Nephron (organoid): Measurements from ENCODE around the gene ST8SIA5.

Experiments used
- H3K27ac Mint-ChIP-seq, 3 experiments: 2 replicates each; pipeline ENCODE4 v1.8.0; 2020; ENCODE audit warnings: mixed read lengths in 3 of 3, mild to moderate bottlenecking in 2 of 3, moderate library complexity in 1 of 3
- H3K27me3 Mint-ChIP-seq: 2 replicates; pipeline ENCODE4 v1.8.0; 2021; ENCODE audit warnings: low read depth, mild to moderate bottlenecking, moderate library complexity, mixed read lengths
- H3K36me3 Mint-ChIP-seq: 2 replicates; pipeline ENCODE4 v1.8.0; 2020; ENCODE audit warnings: low read depth, mixed read lengths
- H3K4me1 Mint-ChIP-seq: 2 replicates; pipeline ENCODE4 v1.8.0; 2020; ENCODE audit warnings: mixed read lengths
- H3K4me3 Mint-ChIP-seq, 3 experiments: 2 replicates each; pipeline ENCODE4 v1.8.0; 2020; ENCODE audit warnings: mild to moderate bottlenecking in 3 of 3, mixed read lengths in 3 of 3, moderate library complexity in 2 of 3
- H3K9me3 Mint-ChIP-seq: 2 replicates; pipeline ENCODE4 v1.8.0; 2020; ENCODE audit warnings: mixed read lengths
- TF ChIP-seq, protein P1 (sequence below), 3 experiments: fragments of 200-600 bp; sonication (generic); IDR thresholded peaks; one replicate each; pipeline ENCODE4 v1.5.0; 2021; ENCODE audit warnings: antibody characterized with exemption in 3 of 3; ENCODE audit not compliant: unreplicated experiment in 3 of 3

The ST8SIA5 gene

DNA sequence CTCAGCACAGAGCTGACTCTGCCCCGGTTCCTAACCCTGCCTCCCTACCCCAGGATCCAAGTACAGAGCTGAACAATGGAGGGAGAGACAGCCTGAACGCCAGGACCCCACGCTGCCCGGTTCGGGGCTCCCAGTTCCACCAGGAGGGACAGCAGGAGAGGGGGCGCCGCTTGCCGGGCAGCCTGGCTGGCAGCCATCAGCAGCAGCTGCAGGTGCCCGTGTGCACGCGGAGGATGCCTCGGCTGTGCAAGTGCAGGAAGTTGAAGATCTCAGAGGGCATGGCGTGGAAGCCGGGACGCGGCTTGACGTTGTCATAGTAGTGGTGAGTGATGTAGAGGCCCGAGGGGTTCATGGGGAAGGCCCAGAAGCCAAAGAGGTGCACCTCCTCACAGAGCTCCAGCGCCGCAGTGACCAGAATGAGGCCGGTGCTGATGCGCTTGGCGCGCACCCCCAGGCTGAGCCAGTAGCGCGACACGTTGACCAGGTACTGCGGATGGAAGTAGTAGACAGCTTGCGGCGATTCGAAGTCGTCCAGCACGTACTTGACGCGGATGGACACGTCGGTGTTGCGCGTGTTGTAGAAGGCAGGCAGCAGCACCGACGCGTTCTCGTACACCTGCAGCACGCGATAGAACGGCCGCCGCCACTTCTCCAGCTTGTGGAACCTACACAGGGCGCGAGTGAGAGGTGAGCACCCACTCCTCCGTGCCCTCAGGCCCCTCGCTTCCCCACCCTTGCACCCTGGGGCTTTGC is 76.8 kb downstream of the ST8SIA5 start:
- H3K4me1 Mint-ChIP-seq, result peaks cover 3% of the 10 kb centered on the region
- peaks cover 3% of the 10 kb centered on the region for H3K27me3 Mint-ChIP-seq
- H3K4me3 Mint-ChIP-seq, result no peak overlapping the region
- no peaks in the 10 kb centered on the region for H3K9me3 Mint-ChIP-seq
- H3K27ac Mint-ChIP-seq, result no peak overlapping the region
- no peaks in the 10 kb centered on the region for H3K36me3 Mint-ChIP-seq
- TF ChIP-seq, protein P1, sequence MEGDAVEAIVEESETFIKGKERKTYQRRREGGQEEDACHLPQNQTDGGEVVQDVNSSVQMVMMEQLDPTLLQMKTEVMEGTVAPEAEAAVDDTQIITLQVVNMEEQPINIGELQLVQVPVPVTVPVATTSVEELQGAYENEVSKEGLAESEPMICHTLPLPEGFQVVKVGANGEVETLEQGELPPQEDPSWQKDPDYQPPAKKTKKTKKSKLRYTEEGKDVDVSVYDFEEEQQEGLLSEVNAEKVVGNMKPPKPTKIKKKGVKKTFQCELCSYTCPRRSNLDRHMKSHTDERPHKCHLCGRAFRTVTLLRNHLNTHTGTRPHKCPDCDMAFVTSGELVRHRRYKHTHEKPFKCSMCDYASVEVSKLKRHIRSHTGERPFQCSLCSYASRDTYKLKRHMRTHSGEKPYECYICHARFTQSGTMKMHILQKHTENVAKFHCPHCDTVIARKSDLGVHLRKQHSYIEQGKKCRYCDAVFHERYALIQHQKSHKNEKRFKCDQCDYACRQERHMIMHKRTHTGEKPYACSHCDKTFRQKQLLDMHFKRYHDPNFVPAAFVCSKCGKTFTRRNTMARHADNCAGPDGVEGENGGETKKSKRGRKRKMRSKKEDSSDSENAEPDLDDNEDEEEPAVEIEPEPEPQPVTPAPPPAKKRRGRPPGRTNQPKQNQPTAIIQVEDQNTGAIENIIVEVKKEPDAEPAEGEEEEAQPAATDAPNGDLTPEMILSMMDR (IDR thresholded peaks at IDR 0.05; ENCODE audit: unreplicated experiment in 3 of 3), result no peak

DNA sequence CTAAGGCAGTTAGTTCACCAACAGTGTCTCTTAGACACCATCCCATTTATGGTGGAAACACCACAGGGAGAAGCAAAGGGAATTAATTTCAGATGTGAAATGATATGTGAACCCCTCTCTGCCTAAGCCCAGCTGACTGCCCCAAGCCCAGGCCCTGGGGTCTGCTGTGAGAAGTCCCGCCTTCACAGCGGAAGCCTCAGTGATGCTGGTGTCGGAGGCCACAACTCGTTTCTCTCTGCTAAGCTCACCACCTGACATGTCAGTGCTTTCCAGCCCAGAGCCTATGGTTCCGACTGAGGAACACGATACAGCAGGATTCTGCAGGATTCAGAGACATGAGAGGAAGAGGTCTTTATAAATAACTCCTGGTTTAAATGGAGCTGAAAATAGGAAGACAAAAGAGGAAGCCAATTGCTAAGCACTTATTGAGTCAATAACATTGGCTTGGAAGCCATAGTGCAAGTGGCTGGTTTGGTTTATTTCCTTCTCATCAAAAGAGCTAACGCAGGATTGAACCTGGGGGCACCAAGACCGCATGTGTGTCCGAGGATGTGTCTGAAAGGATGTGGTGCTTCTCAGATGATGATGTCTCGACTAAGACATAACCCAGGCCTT is 78.0 kb downstream of the ST8SIA5 start:
- no peaks in the 10 kb centered on the region for H3K9me3 Mint-ChIP-seq
- TF ChIP-seq, protein P1 (IDR thresholded peaks at IDR 0.05; ENCODE audit: unreplicated experiment in 3 of 3), result no peak
- peaks cover 3% of the 10 kb centered on the region for H3K4me1 Mint-ChIP-seq
- no peak overlapping the region for H3K27ac Mint-ChIP-seq
- H3K36me3 Mint-ChIP-seq, result no peaks in the 10 kb centered on the region
- H3K27me3 Mint-ChIP-seq, result peaks cover 8% of the 10 kb centered on the region
- H3K4me3 Mint-ChIP-seq, result no peak overlapping the region

DNA sequence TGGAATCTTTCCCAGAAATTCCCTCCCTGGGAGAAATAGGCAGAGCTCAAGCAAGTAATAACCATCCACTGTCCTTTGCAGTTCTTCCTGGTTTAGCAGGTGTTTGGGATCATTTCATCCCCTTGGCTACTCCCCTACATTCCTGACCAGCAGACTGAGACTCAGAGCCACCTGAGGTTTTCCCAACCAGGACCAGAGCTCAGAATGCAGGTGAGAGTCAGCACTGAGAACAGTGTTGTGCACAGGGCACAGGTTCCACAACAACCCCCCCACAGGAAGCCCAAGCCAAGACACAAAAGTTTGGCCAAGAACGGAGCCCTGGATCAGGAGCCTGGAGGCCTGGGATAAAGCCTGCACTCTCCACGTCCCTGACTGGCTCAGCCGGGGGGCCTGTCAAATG is 78.8 kb downstream of the ST8SIA5 start:
- TF ChIP-seq, protein P1 (IDR thresholded peaks at IDR 0.05; ENCODE audit: unreplicated experiment in 3 of 3), result no peak
- Mint-ChIP-seq H3K36me3 (no peaks in the 10 kb centered on the region), H3K4me3 (no peak overlapping the region), H3K27me3 (peaks cover 8% of the 10 kb centered on the region), H3K27ac (no peak overlapping the region), H3K4me1 (peaks cover 3% of the 10 kb centered on the region), H3K9me3 (no peaks in the 10 kb centered on the region)

DNA sequence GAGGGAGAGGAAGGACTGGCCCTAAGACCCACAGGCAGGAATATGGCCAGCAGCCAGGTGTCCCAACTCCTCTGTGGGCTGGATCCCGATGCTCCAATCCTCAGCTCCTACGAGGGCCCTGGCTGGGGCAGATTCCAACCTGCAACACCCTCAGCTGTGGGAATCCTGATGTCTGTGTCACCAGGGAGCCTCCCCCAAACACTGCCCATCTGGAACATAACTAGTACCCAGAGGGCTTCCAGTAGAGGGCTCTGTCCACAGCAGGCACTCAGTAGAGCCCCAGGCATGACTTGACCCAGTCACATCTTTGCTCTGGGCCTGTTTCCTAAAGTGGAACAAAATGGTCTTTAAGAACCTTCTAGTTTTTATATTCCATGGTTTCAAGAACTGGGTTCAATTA is 79.2 kb downstream of the ST8SIA5 start:
- H3K27ac Mint-ChIP-seq, result no peak overlapping the region
- peaks cover 3% of the 10 kb centered on the region for H3K4me1 Mint-ChIP-seq
- peaks cover 8% of the 10 kb centered on the region for H3K27me3 Mint-ChIP-seq
- no peaks in the 10 kb centered on the region for H3K9me3 Mint-ChIP-seq
- H3K4me3 Mint-ChIP-seq, result no peak overlapping the region
- no peaks in the 10 kb centered on the region for H3K36me3 Mint-ChIP-seq
- TF ChIP-seq, protein P1 (IDR thresholded peaks at IDR 0.05; ENCODE audit: unreplicated experiment in 3 of 3), result no peak

DNA sequence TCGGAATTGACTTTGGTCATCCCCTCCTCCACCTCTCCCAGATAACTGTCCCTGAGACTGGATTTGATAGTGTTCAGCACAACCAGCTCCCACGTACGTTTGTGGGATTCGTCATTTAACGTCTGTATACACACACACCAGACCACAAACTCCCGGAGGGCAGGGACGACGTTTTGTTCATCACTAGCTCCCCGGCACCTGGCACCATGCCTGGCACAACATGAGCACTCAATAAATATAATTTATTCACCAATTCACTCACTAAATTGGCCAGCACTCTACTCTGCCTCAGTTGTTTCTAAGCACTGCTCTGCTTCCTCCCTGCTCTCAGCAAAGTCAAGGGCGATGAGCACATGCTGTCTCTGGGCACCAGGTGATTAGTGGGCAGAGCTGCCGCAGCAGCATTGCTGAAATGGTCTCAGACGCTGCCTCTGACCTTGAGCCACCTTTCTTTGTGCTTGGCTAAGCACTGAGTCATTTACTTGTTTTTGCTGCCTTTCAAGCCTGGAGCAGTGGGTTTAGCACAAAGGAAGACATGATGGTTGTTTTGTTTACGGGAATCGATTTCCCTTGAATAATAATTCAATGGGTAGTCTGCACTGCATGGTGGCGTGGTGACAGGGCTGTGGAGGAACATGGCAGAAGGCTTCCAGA is 80.5 kb downstream of the ST8SIA5 start:
- no peaks in the 10 kb centered on the region for H3K36me3 Mint-ChIP-seq

More for the DNA sequence above, 80.5 kb downstream of the ST8SIA5 start:
- H3K4me1 Mint-ChIP-seq, result peaks cover 3% of the 10 kb centered on the region
- H3K9me3 Mint-ChIP-seq, result no peaks in the 10 kb centered on the region
- H3K27me3 Mint-ChIP-seq, result peaks cover 6% of the 10 kb centered on the region
- no peak overlapping the region for H3K4me3 Mint-ChIP-seq
- TF ChIP-seq, protein P1 (IDR thresholded peaks at IDR 0.05; ENCODE audit: unreplicated experiment in 3 of 3), result no peak
- peak overlapping the region in 1 of 3 experiments; percentile 37 for H3K27ac Mint-ChIP-seq
